ENCODE results near the gene CASK. TPM values are rescaled to one million over a fixed set of nuclear protein-coding genes. Genes with fewer than 3 reads are reported as not detected.
"Not testable (repeated sequence)": the region's sequence is repeated elsewhere in the genome, so short reads cannot be mapped to it uniquely, and the experiment has no call there.

Gene CASK
- total RNA-seq, 1 experiment from 2014 or later: 15.8 TPM

- Histone ChIP-seq H3K27ac (no peak overlapping the region), H3K27me3 (replicated peaks) (no peaks in the 10 kb centered on the region), H3K36me3 (no peaks in the 10 kb centered on the region), H3K4me1 (replicated peaks) (peaks cover 5% of the 10 kb centered on the region), H3K4me3 (no peak overlapping the region), H3K9me3 (replicated peaks) (no peaks in the 10 kb centered on the region)
- no peak for DNase-seq (ENCODE audit: low read depth in 1 of 2, low spot score in 2 of 2)
These were observed 302.1 kb downstream of the CASK start for GRCh38 chrX:41621222-41621723.

GRCh38 chrX:41619221-41619620, 304.1 kb downstream of the CASK start:
- peak in 1 of 2 experiments; percentile 1 for DNase-seq (ENCODE audit: low read depth in 1 of 2, low spot score in 2 of 2)
- no peaks in the 10 kb centered on the region for H3K9me3 ChIP-seq (replicated peaks)

GRCh38 chrX:41616935-41617334, 306.4 kb downstream of the CASK start:
- no peak overlapping the region for H3K4me3 ChIP-seq
- no peak for DNase-seq (ENCODE audit: low read depth in 1 of 2, low spot score in 2 of 2)
- no peaks in the 10 kb centered on the region for H3K9me3 ChIP-seq (replicated peaks)
- H3K36me3 ChIP-seq: no peaks in the 10 kb centered on the region
- H3K27me3 ChIP-seq (replicated peaks): no peaks in the 10 kb centered on the region
- peaks cover 5% of the 10 kb centered on the region for H3K4me1 ChIP-seq (replicated peaks)
- no peak overlapping the region for H3K27ac ChIP-seq

More at GRCh38 chrX:41619221-41619620, 304.1 kb downstream of the CASK start:
- Histone ChIP-seq H3K4me3 (no peak overlapping the region), H3K27me3 (replicated peaks) (no peaks in the 10 kb centered on the region), H3K27ac (no peak overlapping the region), H3K36me3 (no peaks in the 10 kb centered on the region), H3K4me1 (replicated peaks) (peaks cover 5% of the 10 kb centered on the region)

- no peaks in the 10 kb centered on the region for H3K27me3 ChIP-seq (replicated peaks)
- no peaks in the 10 kb centered on the region for H3K9me3 ChIP-seq (replicated peaks)
- no peak overlapping the region for H3K4me3 ChIP-seq
- no peak for DNase-seq (ENCODE audit: low read depth in 1 of 2, low spot score in 2 of 2)
- H3K4me1 ChIP-seq (replicated peaks): peaks cover 5% of the 10 kb centered on the region
- H3K27ac ChIP-seq: no peak overlapping the region
- no peaks in the 10 kb centered on the region for H3K36me3 ChIP-seq
These were observed 307.1 kb downstream of the CASK start for GRCh38 chrX:41616255-41616654.

DNA sequence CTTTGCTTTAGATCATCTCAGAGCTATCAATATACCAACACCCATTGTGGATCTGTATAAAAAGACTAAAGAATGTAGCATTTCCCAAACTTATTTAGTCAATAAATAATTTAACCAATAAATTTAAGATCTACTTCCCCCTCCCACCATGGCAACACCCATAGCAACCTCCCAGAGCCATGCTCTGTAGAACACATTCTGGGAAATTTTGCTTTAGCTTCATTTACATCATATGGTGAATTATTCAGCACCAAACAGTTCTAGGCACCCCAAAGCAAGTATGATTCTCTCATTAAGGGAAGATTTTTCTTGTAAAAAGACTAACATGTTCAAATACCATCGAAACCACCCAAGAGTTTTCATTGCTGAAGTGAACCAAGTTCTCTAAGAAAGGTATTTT, 315.1 kb downstream of the CASK start:
- no peak for DNase-seq (ENCODE audit: low read depth in 1 of 2, low spot score in 2 of 2)
- Histone ChIP-seq H3K9me3 (replicated peaks) (no peaks in the 10 kb centered on the region), H3K27ac (no peak overlapping the region), H3K4me1 (replicated peaks) (peaks cover 14% of the 10 kb centered on the region), H3K27me3 (replicated peaks) (no peaks in the 10 kb centered on the region), H3K4me3 (no peak overlapping the region), H3K36me3 (no peaks in the 10 kb centered on the region)

DNA sequence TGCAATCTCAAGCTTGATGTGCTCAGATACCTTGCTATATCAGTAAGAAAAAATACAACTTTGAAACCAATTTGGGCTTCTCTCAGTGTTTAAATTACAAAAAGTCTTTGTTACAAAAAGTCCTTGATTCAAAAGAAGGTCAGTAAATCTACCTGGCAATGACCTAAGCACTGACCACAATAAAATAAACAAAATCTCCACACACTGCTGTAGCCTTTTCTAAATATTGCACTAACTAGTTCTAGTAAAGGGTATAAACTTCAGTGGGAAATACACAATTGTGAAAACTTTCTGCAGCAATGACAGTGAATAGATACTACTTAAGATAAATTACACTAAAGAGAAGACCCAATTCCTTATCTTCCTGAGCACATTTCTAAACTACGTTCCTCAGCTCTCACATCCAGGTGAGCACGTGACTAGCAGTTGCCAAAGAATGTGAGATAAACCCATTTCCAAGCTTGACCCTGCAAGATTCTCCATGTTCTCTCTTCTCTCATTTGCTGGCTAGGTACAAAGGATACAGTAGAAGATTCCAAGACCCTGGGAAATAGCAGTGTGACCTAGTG, 316.0 kb downstream of the CASK start:
- H3K4me1 ChIP-seq (replicated peaks): peaks cover 14% of the 10 kb centered on the region
- no peak overlapping the region for H3K4me3 ChIP-seq
- DNase-seq (ENCODE audit: low read depth in 1 of 2, low spot score in 2 of 2): no peak
- H3K27me3 ChIP-seq (replicated peaks): no peaks in the 10 kb centered on the region
- no peaks in the 10 kb centered on the region for H3K9me3 ChIP-seq (replicated peaks)
- no peak overlapping the region for H3K27ac ChIP-seq
- no peaks in the 10 kb centered on the region for H3K36me3 ChIP-seq

GRCh38 chrX:41606057-41606456, 317.3 kb downstream of the CASK start:
- peaks cover 14% of the 10 kb centered on the region for H3K4me1 ChIP-seq (replicated peaks)
- H3K27me3 ChIP-seq (replicated peaks); H3K27ac ChIP-seq; H3K4me3 ChIP-seq; DNase-seq (ENCODE audit: low read depth in 1 of 2, low spot score in 2 of 2); H3K9me3 ChIP-seq (replicated peaks); H3K36me3 ChIP-seq: not testable (repeated sequence)

GRCh38 chrX:41604766-41605543, 318.4 kb downstream of the CASK start:
- H3K9me3 ChIP-seq (replicated peaks): no peaks in the 10 kb centered on the region
- H3K4me3 ChIP-seq: no peak overlapping the region
- peak in 1 of 2 experiments; percentile 17 for DNase-seq (ENCODE audit: low read depth in 1 of 2, low spot score in 2 of 2)
- H3K36me3 ChIP-seq: no peaks in the 10 kb centered on the region
- no peaks in the 10 kb centered on the region for H3K27me3 ChIP-seq (replicated peaks)
- peaks cover 22% of the 10 kb centered on the region for H3K4me1 ChIP-seq (replicated peaks)
- peak overlapping the region; percentile 21; the same call in 1 of the 2 replicates for H3K27ac ChIP-seq

GRCh38 chrX:41604177-41604576, 319.2 kb downstream of the CASK start:
- Histone ChIP-seq H3K4me1 (replicated peaks) (peaks cover 29% of the 10 kb centered on the region), H3K4me3 (no peak overlapping the region), H3K36me3 (no peaks in the 10 kb centered on the region), H3K9me3 (replicated peaks) (no peaks in the 10 kb centered on the region), H3K27ac (peak overlapping the region; percentile 21; the same call in 1 of the 2 replicates), H3K27me3 (replicated peaks) (no peaks in the 10 kb centered on the region)
- no peak for DNase-seq (ENCODE audit: low read depth in 1 of 2, low spot score in 2 of 2)

GRCh38 chrX:41603596-41603995, 319.8 kb downstream of the CASK start:
- Histone ChIP-seq H3K9me3 (replicated peaks) (no peaks in the 10 kb centered on the region), H3K4me3 (no peak overlapping the region), H3K36me3 (no peaks in the 10 kb centered on the region), H3K27ac (no peak overlapping the region), H3K4me1 (replicated peaks) (peaks cover 32% of the 10 kb centered on the region), H3K27me3 (replicated peaks) (no peaks in the 10 kb centered on the region)
- no peak for DNase-seq (ENCODE audit: low read depth in 1 of 2, low spot score in 2 of 2)

DNA sequence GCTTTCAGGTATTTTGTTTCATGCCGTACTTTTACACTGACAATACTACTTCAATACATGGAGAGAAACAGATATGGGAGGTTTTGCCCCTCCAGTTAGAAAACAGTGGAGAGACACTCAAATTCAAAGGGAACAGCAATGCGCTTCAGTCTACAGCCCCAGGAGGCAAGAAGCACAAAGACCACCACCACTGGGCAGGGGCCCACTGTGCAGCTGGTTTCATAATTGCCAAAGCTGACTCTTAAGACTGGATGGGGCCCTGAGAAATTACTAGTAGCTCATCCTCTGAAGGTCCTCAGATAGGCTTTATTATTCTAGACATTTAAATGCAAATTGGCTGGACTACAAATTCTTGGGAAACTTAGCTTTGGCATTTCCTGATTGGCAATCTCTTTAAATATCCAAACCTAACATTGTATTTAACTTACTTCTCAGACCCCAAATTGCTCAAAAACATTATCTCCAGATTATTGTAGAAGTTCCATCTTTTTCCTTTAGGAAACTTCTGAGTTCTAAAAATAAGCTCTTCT, 320.5 kb downstream of the CASK start:
- Histone ChIP-seq H3K27ac (no peak overlapping the region), H3K4me3 (no peak overlapping the region), H3K27me3 (replicated peaks) (no peaks in the 10 kb centered on the region), H3K9me3 (replicated peaks) (no peaks in the 10 kb centered on the region), H3K36me3 (no peaks in the 10 kb centered on the region), H3K4me1 (replicated peaks) (peaks cover 32% of the 10 kb centered on the region)
- no peak for DNase-seq (ENCODE audit: low read depth in 1 of 2, low spot score in 2 of 2)

GRCh38 chrX:41600291-41600690, 323.1 kb downstream of the CASK start:
- Histone ChIP-seq H3K36me3 (no peaks in the 10 kb centered on the region), H3K4me1 (replicated peaks) (peaks cover 27% of the 10 kb centered on the region), H3K9me3 (replicated peaks) (no peaks in the 10 kb centered on the region), H3K27ac (peak overlapping the region; percentile 71), H3K27me3 (replicated peaks) (no peaks in the 10 kb centered on the region), H3K4me3 (no peak overlapping the region)
- peak in 1 of 2 experiments; percentile 68 for DNase-seq (ENCODE audit: low read depth in 1 of 2, low spot score in 2 of 2)

DNA sequence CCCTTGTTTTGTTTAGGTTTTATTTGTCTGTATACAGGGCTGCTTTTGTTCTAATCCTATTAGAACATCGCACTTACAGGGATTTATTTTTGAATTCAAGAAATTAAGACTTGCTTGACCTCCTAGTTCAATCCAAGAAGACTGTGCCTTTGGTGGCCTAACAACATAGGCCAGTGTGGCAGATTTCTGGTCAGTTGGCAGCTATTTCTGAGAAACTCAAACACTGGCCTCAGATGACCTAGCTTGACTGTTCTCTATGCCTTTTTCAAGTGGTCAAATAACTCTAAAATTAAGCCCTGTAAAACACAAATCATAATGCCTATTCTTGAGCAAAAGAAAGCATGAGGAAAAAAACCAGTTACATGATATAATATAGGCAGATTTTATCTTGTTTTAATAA, 323.8 kb downstream of the CASK start:
- no peaks in the 10 kb centered on the region for H3K36me3 ChIP-seq
- H3K4me3 ChIP-seq: no peak overlapping the region
- no peaks in the 10 kb centered on the region for H3K27me3 ChIP-seq (replicated peaks)
- peak in 1 of 2 experiments; percentile 1 for DNase-seq (ENCODE audit: low read depth in 1 of 2, low spot score in 2 of 2)
- H3K4me1 ChIP-seq (replicated peaks): peaks cover 19% of the 10 kb centered on the region
- peak overlapping the region; percentile 66 for H3K27ac ChIP-seq
- no peaks in the 10 kb centered on the region for H3K9me3 ChIP-seq (replicated peaks)

DNA sequence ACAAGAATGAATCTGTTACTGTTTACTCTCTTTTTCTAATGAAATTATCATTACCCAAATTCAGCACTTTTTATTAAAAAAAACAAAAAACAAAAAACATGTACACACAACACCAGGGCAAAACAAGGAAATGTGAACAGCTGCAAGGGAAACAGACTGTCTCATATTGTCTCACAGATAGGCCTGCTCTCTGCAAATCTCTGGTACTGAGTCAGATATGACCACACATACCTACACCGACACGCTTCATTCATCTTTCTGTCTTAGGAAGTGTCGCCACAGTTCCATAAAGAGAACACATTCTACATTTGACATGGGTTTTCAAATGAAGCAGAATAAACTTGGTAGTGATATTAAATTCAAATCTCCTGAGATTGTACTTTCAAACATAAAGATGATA, 326.8 kb downstream of the CASK start:
- H3K4me1 ChIP-seq (replicated peaks): peaks cover 18% of the 10 kb centered on the region
- no peaks in the 10 kb centered on the region for H3K27me3 ChIP-seq (replicated peaks)
- no peak overlapping the region for H3K4me3 ChIP-seq
- no peak for DNase-seq (ENCODE audit: low read depth in 1 of 2, low spot score in 2 of 2)
- no peaks in the 10 kb centered on the region for H3K9me3 ChIP-seq (replicated peaks)
- no peak overlapping the region for H3K27ac ChIP-seq
- no peaks in the 10 kb centered on the region for H3K36me3 ChIP-seq

Measured in SJSA1 (cell line).